ENCODE measurements around the gene PCSK2.

Gene PCSK2

DNA sequence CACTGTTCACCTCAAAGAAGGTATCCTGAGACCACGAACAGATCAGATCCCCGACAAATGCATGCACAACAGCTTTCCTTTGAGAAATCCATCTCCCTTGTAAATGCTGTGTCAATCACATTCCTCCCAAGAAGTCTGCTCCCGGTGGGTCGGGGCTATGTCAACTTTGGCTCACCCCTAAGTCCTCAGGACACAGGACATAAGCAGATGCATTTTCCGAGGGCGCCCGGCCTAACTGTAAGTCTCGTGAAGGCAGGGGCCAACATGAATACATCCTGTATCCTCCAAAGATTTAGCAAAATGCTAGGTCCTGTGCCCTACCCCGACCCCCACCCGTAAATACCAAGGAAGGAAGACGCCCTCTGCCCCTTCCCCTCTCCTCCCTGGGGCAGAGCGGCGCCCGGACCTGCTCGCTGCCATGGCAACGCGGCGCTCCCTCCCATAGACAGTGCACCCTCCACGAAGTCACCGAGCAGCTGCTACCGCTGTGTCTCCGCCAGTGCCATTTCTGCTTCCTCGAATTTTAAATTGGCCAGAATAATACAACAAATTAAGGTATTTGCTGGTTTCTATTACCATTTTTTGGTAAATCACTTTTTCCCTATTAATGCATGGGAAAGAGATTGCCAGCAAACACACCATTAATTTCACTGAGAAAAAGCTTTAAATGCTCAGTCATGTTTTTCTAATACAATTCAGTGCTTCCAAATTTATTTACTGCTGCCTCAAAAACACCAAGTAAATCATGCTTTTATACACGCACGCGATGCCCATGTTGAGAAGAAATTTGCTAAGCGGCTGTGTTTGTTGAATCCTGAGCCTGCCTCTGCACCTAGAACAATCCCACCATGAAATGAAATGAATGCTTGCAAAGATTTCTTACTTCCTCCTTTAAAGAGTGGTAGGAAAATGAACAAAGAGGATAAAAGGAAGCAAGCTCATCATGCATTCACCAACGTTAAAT lies 100.6 kb downstream of the PCSK2 start:
- Histone ChIP-seq H3K27ac (ENCODE audit: low read depth, low read length) (no peak overlapping the region), H4K20me1 (ENCODE audit: control insufficient read depth, insufficient read depth, low read depth, low read length) (no peaks in the 10 kb centered on the region), H3K27me3 (ENCODE audit: control insufficient read depth, low read length) (no peaks in the 10 kb centered on the region), H3K4me2 (ENCODE audit: low read length) (no peak overlapping the region), H3K36me3 (ENCODE audit: control insufficient read depth, low read length) (no peaks in the 10 kb centered on the region), H3K4me1 (ENCODE audit: control insufficient read depth, low read length) (no peaks in the 10 kb centered on the region), H3K79me2 (ENCODE audit: control insufficient read depth, low read length) (no peaks in the 10 kb centered on the region), H3K4me3 (ENCODE audit: low read length) (no peak overlapping the region), H3K9me3 (ENCODE audit: control insufficient read depth, insufficient read depth, low read length) (no peaks in the 10 kb centered on the region), H3K9me2 (replicated peaks; ENCODE audit: control insufficient read depth, low read length) (no peaks in the 10 kb centered on the region), H3F3A (ENCODE audit: control insufficient read depth, insufficient read depth) (no peaks in the 10 kb centered on the region)
- TF ChIP-seq CTCF (IDR thresholded peaks at IDR 0.05; ENCODE audit: low read depth, low read length, poor library complexity, severe bottlenecking) (no peak), EZH2phosphoT487 (IDR thresholded peaks at IDR 0.05; ENCODE audit: borderline replicate concordance, low read length) (no peak)

GRCh38 chr20:17334932-17335331 lies 108.1 kb downstream of the PCSK2 start:
- no peaks in the 10 kb centered on the region for H3K9me3 ChIP-seq (ENCODE audit: control insufficient read depth, insufficient read depth, low read length)
- H3K27me3 ChIP-seq (ENCODE audit: control insufficient read depth, low read length): no peaks in the 10 kb centered on the region
- no peaks in the 10 kb centered on the region for H3K4me1 ChIP-seq (ENCODE audit: control insufficient read depth, low read length)
- H3K79me2 ChIP-seq (ENCODE audit: control insufficient read depth, low read length): no peaks in the 10 kb centered on the region
- TF ChIP-seq CTCF (IDR thresholded peaks at IDR 0.05; ENCODE audit: low read depth, low read length, poor library complexity, severe bottlenecking) (no peak), EZH2phosphoT487 (IDR thresholded peaks at IDR 0.05; ENCODE audit: borderline replicate concordance, low read length) (no peak)
- H4K20me1 ChIP-seq (ENCODE audit: control insufficient read depth, insufficient read depth, low read depth, low read length): no peaks in the 10 kb centered on the region
- H3K27ac ChIP-seq (ENCODE audit: low read depth, low read length): no peak overlapping the region
- H3K9me2 ChIP-seq (replicated peaks; ENCODE audit: control insufficient read depth, low read length): no peaks in the 10 kb centered on the region
- H3K36me3 ChIP-seq (ENCODE audit: control insufficient read depth, low read length): no peaks in the 10 kb centered on the region
- H3K4me3 ChIP-seq (ENCODE audit: low read length): no peak overlapping the region
- no peak overlapping the region for H3K4me2 ChIP-seq (ENCODE audit: low read length)
- no peaks in the 10 kb centered on the region for H3F3A ChIP-seq (ENCODE audit: control insufficient read depth, insufficient read depth)

DNA sequence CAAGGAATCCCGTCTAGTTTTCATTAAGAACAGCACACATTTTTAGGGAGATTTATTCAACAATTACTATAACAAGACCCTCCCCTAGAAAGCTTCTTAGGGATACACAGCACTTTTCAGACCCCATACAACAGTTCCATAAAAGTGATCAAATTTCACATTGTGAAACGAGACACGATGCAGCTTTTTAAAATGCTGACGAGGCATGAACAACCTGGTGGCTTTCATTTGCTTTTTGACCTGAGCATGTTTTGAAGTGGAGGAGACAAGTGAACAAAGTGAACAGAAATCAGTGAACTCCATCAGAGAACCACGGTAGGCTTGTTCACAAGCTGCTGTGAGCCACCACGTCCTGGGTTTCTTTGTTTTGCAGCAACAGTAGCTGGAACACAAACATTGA lies 112.2 kb downstream of the PCSK2 start:
- no peaks in the 10 kb centered on the region for H3K9me2 ChIP-seq (replicated peaks; ENCODE audit: control insufficient read depth, low read length)
- no peaks in the 10 kb centered on the region for H3K36me3 ChIP-seq (ENCODE audit: control insufficient read depth, low read length)
- H3K4me1 ChIP-seq (ENCODE audit: control insufficient read depth, low read length): no peaks in the 10 kb centered on the region
- no peaks in the 10 kb centered on the region for H3K27me3 ChIP-seq (ENCODE audit: control insufficient read depth, low read length)
- no peaks in the 10 kb centered on the region for H3K9me3 ChIP-seq (ENCODE audit: control insufficient read depth, insufficient read depth, low read length)
- H3K4me3 ChIP-seq (ENCODE audit: low read length): no peak overlapping the region
- no peaks in the 10 kb centered on the region for H3K79me2 ChIP-seq (ENCODE audit: control insufficient read depth, low read length)
- H3K27ac ChIP-seq (ENCODE audit: low read depth, low read length): no peak overlapping the region
- H3F3A ChIP-seq (ENCODE audit: control insufficient read depth, insufficient read depth): no peaks in the 10 kb centered on the region
- no peak overlapping the region for H3K4me2 ChIP-seq (ENCODE audit: low read length)
- no peak for TF ChIP-seq CTCF (IDR thresholded peaks at IDR 0.05; ENCODE audit: low read depth, low read length, poor library complexity, severe bottlenecking)
- no peak for TF ChIP-seq EZH2phosphoT487 (IDR thresholded peaks at IDR 0.05; ENCODE audit: borderline replicate concordance, low read length)
- no peaks in the 10 kb centered on the region for H4K20me1 ChIP-seq (ENCODE audit: control insufficient read depth, insufficient read depth, low read depth, low read length)
